Activated CD8-positive, alpha-beta memory T cell treated with anti-CD3 and anti-CD28 coated beads for 4 hours (primary cell): ENCODE results near the gene TMEM134.
A peak's percentile ranks its signal among the peaks of the same experiment; 100 is the strongest.
"Not testable (repeated sequence)": the region's sequence is repeated elsewhere in the genome, so short reads cannot be mapped to it uniquely, and the experiment has no call there.

Experiments
- DNase-seq, 2 donors: peaks; one replicate each; pipeline ENCODE4 v3.0.0-alpha.2; 2020; ENCODE audit warnings: low read depth in 2 of 2

TMEM134 gene

DNA sequence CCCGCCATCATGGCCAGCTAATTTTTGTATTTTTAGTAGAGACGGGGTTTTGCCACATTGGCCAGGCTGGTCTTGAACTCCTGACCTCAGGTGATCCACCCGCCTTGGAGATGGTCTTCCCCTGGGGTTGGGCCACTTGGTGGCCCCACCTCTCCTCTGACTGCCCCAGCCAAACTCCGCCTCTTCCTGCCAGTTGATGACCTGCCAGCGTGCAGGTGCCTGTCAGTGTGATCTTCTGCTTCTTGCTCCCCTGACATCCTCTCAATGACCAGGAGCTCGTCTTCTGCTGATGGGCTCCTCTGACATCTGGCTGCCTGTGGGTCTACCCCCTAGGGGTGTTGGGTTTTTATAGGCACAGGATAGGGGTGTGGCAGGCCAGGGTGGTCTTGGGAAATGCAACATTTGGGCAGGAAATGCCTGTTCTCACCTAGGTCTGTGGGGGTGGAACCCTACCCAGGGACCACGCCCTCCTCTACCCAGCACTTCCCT, 16.9 kb upstream of the TMEM134 start:
- not testable (repeated sequence) for DNase-seq

DNA sequence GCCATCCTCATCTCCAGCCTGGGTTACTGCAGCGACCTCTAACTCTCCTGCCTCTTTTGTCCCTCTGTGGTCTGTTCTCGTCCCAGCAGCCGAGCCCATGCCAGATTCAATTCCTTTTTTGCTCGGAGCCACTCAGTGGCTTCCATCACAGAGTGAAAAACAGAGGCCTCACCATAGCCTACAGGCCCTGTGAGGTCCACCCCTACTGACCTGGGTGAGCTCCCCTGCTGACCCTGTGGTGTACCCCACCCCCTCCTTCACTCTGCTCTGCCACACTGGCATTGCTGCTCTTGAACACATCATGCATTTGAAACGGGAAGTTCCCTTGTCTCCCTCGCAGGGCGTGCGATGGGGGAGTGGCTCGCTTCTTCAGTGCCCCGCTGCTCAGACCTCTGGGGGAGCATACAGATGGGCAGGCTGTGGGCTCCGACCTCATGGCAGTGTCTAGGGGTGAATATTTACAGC, 15.8 kb upstream of the TMEM134 start:
- DNase-seq, result peak in 1 of 2 donors; percentile 39

DNA sequence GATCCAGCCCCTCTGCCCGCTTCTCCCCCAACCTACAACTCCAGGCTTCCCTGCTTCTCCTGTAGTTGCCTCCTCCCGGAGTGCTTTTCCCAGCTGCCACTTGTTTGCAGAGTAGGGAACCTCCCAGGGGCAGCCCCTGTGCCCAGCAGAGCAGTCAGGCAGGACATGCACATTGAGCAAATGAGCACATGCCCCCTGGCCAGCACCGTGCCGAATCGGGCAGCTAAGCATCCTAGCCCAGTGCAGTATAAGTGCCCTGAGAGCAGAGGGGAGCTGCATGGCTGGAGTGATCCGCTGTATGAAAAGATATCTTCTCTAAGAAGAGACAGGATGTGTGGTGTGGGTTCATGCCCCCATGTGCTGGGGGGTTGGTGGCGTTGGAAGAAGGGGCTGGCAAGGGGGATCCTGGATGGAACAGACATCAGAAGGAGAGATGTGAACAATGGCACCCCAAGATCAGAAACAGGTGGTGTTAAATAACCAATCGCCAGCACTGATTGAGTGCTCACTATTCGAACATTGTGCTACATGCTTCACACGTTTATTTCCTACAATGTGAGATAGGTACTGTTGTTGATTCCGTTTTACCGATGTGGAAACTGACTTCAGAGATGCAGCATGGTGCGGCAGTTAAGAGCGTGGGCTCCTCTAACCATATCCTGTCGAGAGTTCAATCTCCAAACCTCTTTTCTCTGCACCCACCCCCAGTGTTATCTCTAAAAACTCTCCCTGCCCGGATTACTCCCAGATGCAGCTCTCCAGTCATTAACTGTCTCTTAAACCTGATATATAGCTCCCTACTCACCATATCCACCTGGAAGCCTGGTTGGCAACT, 15.0 kb upstream of the TMEM134 start:
- no peak for DNase-seq

DNA sequence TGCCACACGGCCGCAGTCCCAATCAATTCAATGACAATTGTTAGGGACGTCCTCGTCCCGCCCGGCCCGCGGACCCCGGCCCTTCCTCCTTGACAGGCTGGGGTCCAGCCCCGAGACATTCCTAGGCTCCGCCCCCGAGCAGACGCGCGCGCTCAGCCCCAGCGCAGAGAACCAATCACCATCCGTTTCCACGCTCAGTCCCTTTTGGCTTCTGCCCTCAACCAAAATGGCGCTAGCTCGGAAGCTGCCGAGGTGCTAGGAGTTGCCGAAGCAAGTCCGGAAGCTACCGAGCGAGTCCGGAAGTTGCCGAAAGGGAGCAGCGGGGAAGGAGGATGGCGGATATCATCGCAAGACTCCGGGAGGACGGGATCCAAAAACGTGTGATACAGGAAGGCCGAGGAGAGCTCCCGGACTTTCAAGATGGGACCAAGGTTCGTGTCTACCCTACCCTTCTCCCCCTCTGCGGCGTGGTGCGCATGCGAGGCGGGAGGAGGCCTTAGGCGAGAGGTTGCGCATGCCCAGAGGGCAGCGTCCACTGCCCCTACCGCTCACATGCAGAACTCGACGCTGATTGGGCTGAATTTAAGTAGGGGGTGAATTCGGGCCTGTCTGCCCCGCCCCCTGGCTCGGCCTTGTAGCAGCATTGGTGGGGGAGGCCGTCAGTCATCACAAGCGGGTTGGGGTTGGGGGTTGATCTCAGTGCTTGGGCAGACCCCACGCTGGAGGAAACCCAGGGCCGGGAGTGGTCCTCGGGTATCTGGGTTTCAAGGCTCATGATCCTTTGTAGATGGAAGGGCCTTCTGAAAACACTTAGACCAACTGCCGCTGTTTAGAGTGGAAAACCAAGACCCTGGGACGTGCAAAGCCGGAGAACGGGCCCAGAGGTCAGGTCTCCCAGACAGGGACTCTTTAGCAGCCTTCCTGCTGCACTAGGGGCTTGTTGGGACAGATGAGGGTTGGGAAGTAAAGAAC, 14.1 kb upstream of the TMEM134 start, which contains the start of gene AIP:
Gene AIP (plus strand): TSS at position 200 of the 972 bp plus-strand sequence. CDS start 133 bp downstream, at position 333.
- DNase-seq, result peak; percentile 90 to 94

DNA sequence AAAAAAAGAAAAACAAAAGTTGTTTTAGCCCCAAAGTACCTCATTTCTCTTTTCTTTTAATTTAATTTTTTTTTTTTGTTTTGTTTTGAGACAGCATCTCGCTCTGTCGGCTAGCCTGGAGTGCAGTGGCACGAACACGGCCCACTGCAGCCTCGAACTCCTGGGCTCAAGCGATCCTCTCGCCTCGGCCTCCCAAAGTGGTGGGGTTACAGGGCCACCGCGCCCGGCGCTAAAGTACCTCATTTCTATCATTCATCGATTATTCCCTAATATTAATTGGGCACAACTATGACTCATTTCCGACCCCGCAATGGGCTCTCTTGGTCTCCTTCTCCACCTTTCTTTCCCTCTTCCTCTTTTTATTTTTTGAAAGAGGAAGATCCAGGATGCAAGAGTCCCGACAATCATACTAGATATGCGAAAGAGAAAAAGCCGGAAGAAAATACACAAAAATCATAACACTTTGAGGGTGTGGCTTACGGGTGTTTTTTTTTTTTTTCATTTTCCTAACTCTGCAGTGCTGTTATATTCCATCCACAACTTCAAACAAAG, 13.3 kb upstream of the TMEM134 start:
- DNase-seq, result no peak

DNA sequence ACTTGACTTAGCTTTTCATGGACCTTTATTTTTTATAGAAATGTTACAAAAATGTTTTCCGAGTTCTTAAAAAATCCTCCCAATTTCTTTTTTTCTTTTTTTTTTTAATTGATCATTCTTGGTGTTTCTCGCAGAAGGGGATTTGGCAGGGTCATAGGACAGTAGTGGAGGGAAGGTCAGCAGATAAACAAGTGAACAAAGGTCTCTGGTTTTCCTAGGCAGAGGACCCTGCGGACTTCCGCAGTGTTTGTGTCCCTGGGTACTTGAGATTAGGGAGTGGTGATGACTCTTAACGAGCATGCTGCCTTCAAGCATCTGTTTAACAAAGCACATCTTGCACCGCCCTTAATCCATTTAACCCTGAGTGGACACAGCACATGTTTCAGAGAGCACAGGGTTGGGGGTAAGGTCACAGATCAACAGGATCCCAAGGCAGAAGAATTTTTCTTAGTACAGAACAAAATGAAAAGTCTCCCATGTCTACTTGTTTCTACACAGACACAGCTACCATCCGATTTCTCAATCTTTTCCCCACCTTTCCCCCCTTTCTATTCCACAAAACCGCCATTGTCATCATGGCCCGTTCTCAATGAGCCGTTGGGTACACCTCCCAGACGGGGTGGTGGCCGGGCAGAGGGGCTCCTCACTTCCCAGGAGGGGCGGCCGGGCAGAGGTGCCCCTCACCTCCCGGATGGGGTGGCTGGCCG, 8.4 kb upstream of the TMEM134 start:
- DNase-seq, result not testable (repeated sequence)

DNA sequence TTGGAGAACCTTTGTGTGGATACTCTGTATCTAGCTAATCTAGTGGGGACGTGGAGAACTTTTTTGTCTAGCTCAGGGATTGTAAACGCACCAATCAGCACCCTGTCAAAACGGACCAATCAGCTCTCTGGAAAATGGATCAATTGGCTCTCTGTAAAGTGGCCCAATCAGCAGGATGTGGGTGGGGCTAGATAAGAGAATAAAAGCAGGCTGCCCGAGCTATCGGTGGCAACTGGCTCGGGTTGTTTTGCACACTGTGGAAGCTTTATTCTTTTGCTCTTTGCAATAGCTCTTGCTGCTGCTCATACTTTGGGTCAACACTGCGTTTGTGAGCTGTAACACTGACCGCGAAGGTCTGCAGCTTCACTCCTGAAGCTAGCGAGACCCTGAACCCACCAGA, 7.6 kb upstream of the TMEM134 start:
- DNase-seq, result not testable (repeated sequence)

DNA sequence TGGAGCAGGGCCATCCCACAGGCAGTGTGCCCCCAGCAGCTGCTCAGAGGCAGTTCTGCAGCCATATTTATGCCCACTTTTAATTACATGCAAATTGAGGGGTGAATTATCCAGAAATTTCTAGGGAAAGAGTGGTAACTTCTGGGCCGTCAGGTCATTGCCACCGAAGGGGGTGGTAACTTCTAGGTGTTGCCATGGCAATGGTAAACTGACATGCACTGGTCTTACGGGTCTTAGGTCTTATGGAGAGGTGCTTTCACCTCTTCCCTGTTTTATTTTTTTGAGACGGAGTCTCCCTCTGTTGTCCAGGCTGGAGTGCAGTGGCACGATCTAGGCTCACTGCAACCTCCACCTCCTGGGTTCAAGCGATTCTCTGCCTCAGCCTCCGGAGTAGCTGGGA, 3.8 kb upstream of the TMEM134 start:
- no peak for DNase-seq

DNA sequence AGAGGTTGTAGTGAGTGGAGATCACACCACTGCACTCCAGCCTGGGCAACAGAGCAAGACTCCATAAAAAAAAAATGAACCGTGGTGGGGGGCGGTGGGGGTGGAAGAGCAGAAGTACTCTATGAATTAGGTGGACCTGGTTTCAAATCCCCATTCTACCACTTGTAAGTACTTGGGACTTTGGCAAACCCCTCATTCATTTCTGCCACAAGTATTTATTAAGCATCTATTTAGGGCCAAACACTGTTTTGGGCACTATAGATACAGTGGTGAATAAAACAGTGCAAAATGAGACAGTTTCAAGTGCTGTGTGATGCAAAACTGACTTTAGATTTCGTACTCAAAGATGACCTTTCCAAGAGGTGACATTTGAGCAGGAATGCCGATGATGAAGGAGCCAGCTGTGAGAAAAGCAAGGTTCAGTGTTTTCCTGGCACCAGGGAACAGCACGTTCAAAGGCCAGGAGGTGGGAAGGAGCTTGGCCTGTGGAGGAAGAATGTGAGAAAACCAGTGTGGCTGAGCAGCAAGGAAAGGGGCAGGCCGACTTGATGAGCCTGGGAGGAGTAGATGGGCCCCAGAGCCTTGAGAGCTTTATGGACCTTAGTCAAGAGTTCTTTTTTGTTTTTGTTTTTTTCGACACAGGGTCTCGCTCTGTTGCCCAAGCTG, 1.4 kb upstream of the TMEM134 start:
- DNase-seq, result no peak

DNA sequence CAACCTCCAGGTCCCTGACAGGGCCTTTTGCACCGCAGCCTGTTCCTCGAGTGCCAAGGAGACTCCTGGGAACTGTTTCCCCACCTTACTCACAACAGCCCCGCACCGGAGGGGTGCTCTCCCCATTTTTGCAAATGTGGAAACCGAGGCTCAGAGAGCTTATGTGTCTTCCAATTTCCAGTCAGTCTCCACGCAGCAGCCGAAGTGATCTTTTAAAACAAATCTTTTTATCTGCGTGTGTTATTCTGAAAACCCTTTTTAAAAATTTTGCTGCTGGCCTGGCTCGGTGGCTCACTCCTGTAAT, 409 bp upstream of the TMEM134 start:
- DNase-seq, result no peak

DNA sequence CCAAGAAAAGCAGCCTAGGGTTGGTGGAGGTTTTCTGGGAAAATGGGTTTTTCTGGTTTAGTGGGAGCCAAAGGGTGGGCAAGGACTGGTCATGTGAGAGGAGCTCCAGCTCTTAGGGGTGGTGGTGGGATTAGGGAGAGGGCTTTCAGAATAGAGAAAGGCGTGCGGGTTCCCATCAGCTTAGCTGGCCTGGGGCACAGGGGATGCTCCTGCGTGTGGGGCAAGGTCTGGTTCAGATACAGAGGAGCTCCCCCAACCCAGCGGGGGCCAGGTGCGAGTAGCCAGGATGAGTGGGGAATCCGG, 644 bp downstream of the TMEM134 start:
- DNase-seq, result no peak

DNA sequence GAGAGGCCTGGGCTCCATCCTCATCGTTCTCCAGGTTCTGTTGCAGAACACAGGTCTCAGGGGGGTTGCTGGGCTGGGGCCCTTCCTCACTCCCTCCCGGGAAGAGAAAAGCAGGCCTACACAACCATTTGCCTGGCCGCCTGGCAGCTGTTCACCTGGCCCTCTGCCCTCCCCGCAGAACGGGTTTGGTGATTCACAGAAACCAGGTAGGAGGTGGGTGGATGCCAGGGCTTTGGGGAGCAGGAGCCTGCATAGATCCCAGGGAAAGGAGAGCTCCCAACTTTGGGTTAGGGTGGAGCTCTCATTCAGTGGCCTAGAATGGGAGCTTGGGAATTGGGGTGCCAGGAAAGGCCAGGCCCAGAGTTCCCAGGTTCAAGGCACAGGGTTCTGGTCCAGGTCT, 995 bp downstream of the TMEM134 start:
- DNase-seq, result no peak

DNA sequence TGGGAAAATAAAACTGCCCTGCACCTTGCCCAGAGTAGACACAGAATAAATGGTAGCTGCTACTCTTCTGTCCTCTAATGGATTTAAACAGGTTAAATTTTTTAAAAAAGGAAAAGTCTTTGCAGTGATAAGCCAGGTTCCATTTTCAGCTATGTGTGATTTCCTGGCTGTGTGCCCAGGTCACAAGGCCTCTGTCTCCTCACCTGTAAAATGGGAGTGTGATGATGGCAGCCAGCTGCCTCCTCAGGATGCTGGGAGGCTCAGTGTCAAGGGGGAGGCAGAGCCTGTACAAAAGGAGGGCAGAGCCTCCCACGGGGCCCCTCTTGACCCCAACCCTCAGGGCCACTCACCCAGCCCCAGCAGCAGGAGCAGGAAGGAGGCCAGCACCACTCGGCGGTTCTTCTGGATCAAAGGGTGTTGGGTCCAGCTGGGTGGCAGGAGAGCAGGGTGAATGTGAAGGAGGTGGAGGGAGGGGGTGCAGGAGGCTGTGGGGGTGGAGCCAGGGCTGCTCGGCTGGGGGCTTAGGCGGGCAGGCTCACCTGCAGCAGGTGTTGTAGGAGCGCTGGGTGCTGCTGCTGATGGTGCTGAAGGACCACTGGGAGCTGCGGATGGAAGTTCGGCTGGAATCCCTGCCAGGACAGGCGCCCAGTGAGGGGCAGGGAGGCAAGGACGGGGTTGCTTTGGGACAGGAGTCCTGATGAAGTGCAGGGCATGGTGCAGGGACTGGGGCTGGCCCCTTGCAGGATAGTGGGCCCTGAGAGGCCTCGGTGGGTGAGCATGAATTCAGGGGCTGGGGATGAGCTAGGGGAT, 1.9 kb downstream of the TMEM134 start:
- DNase-seq, result no peak

DNA sequence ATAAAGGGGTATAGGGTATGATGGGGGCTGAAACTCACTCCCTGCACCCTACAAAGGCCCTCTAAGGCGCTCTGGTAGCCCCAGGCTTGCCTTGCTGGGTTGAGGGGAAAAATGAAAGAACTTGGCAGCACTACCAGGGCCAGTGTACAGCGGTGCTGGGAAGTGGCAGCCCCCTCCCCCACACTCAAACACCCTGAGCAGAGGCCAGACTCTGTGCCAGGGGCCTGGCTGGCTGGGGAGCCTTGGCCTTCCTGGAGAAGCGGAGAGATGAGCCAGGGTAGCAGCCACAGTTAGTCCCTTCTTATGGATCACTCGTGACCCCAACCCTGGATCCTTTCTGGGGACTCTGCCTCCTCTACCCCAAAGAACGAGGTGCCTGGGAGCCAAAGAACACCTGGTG, 2.7 kb downstream of the TMEM134 start:
- no peak for DNase-seq

DNA sequence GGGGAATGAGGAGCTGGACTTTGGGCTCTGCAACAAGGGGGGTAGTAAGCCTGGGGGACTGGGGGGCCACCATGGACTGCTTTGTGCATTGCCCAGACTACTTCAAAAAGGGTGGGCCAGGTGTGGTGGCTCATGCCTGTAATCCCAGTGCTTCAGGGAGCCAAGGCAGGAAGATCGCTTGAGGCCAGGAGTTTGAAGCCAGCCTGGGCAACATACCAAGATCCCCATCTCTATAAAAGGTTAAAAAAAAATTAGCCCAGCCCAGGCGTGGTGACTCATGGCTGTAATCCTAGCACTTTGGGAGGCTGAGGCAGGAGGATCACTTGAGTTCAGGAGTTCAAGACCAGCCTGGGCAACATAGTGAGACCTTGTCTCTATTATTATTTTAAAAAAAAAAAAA, 3.5 kb downstream of the TMEM134 start:
- not testable (repeated sequence) for DNase-seq

DNA sequence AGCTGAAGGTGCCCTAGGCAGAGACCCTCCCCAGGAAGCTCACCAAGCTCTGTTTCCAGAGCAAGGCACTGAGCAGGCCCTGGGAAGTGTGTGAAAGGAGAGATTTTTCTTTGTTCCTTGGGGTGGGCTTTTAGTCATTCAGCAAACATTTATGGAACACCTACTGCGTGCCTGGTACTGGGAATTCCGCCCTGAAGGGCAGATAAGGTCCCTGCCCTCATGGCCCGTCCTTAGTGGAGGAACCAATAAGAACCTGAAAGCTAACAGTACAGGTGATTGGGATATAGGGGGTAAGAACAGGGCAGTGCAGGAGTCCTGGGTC, 3.9 kb downstream of the TMEM134 start:
- no peak for DNase-seq

DNA sequence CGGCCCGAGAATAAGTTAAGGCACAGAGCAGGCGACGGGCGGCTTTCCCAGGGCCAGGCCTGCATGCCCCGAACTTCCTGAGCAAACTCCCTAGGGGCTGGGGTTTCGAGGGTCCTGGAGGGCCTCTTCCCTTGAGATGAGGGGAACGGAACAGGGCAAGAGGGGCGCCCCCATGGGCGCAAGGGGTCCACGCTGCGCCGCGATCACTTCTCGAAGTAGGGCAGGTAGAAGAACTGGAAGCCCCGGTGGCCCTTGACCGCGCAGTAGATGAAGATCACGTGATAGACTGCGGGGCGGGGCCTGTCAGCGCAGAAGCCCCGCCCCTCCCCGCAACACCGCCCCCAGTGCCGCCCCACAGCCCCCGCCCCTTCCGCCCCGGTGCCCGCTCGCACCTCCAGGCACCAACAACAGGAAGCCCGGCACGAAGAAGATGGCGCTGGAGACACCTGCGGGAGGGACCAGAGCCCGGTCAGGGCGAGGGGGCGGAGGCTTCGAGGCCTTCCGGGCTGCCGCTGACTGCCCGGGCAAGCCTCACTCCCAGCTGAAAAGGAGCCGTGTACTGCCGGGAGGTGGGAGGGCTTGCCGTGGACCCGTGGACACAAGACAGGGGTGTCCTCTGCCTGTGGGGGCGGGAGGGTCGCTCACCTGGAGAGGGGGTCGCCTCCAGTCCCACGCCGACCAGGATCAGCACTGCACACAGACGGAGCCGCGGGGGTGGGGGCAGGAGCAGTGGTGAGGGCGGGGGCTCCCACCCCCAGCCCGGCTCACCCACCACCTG, 4.5 kb downstream of the TMEM134 start:
- DNase-seq, result peak; percentile 76 to 84

DNA sequence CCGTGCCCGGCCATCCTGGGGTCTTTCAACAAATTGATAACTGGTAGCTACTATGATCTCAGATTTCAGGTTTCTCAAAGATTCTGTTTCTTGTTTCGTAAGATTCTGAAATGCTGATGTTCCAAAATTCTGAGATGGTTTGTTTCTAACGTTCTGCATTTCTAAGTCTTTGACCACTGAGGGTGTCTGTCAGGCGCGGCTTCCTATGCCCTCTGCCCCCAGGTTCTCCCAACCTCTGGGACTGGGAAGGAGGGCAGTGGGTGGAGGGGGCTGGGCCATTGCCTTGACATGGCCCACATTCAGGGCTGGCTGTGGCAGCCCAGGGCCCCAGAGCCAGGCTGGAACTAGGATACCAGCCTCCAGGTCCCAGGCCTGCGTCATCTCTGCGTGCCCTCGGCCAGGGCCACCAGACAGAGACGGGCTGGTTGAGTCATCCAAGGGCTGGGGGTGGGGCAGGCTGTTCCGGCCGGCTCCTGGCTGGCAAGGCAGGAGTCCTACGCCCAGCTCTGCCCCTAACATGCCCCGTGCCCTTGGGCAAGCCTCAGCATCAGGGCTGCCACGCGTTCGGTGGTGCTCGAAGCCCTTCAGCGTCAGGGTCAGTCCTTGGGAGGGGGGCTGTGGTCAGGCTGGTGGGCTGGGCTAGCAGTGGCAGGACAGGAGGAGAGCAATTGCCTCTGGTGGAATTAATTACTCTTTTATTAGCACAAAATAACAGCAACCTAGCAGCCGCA, 5.2 kb downstream of the TMEM134 start:
- no peak for DNase-seq

DNA sequence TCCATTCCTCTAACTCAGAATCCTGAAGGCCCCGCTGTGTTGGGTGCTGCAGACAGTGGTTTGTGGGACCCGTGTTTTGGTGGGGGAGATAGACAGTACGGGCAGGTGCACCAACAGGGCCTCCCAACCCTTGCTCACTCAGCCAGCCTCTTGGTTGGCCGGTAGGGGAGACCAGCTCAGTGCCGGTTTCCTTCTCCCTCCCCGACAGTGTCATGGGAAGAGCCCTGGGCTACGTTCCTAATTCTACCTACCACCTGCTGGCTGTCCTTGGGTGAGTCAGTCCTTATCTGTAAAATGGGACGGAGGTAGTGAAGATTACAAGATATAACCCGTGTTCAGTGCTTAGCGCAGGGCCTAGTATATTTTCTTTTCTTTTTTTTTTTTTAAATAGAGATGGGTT, 5.9 kb downstream of the TMEM134 start:
- no peak for DNase-seq
